Upper lobe of right lung (tissue), 1 donor: ENCODE measurements around the gene PSMD6. TPM values are rescaled to one million over a fixed set of nuclear protein-coding genes. Genes with fewer than 3 reads are reported as not detected.

Source experiments
- ATAC-seq: fragments of 200-7000 bp; cut with Tn5 transposase; one replicate; pipeline ENCODE4 v1.9.1; 2020; ENCODE audit warnings: mild to moderate bottlenecking, moderate library complexity
- DNase-seq: peaks from one replicate; pipeline ENCODE4 v3.0.0-alpha.2; 2020
- H3K27ac ChIP-seq: fragments of 200-600 bp; one replicate; pipeline ENCODE4 v1.8.0; 2022
- H3K27me3 ChIP-seq: fragments of 200-600 bp; one replicate; pipeline ENCODE4 v1.8.0; 2022; ENCODE audit warnings: mild to moderate bottlenecking
- H3K36me3 ChIP-seq: fragments of 200-600 bp; one replicate; pipeline ENCODE4 v1.8.0; 2022
- H3K4me1 ChIP-seq: fragments of 200-600 bp; one replicate; pipeline ENCODE4 v1.8.0; 2022
- H3K4me3 ChIP-seq: fragments of 200-600 bp; one replicate; pipeline ENCODE4 v1.8.0; 2022; ENCODE audit warnings: mild to moderate bottlenecking
- H3K9me3 ChIP-seq: fragments of 200-600 bp; one replicate; pipeline ENCODE4 v1.8.0; 2022
- intact Hi-C: fragments of 100-400 bp; cut with DNase I; formaldehyde crosslinking; loops from one replicate; pipeline ENCODE4 v1.11.0; 2022
- total RNA-seq: library from RNA; stranded (reverse); fragmentation: NEBNext Ultra II Directional; extraction: Animal tissue kit (Norgen Biotek cat#: 25700); gene quantifications from one replicate; pipeline ENCODE4 v1.2.1, GENCODE V29; 2021
- TF ChIP-seq, protein P1 (sequence below): fragments of 200-600 bp; IDR thresholded peaks from one replicate; pipeline ENCODE4 v1.8.0; 2022; ENCODE audit warnings: antibody characterized with exemption
- donor health status: DM: no; HTN: yes; CAD: no; lungs with severe emphysema.

PSMD6 gene
- total RNA-seq, 1 donor from 2014 or later: 52.2 TPM

GRCh38 chr3:63976872-63977200 lies 46.5 kb downstream of the PSMD6 start:
- H3K27me3 ChIP-seq: no peaks in the 10 kb centered on the region
- H3K27ac ChIP-seq: peak overlapping the region; percentile 66
- H3K4me1 ChIP-seq: peaks cover 74% of the 10 kb centered on the region
- intact Hi-C loops: no loop called here
- H3K36me3 ChIP-seq: peaks cover 19% of the 10 kb centered on the region
- TF ChIP-seq, protein P1, sequence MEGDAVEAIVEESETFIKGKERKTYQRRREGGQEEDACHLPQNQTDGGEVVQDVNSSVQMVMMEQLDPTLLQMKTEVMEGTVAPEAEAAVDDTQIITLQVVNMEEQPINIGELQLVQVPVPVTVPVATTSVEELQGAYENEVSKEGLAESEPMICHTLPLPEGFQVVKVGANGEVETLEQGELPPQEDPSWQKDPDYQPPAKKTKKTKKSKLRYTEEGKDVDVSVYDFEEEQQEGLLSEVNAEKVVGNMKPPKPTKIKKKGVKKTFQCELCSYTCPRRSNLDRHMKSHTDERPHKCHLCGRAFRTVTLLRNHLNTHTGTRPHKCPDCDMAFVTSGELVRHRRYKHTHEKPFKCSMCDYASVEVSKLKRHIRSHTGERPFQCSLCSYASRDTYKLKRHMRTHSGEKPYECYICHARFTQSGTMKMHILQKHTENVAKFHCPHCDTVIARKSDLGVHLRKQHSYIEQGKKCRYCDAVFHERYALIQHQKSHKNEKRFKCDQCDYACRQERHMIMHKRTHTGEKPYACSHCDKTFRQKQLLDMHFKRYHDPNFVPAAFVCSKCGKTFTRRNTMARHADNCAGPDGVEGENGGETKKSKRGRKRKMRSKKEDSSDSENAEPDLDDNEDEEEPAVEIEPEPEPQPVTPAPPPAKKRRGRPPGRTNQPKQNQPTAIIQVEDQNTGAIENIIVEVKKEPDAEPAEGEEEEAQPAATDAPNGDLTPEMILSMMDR: no peak
- ATAC-seq (no peak), DNase-seq (no peak)
- H3K9me3 ChIP-seq: no peaks in the 10 kb centered on the region
- no peak overlapping the region for H3K4me3 ChIP-seq

DNA sequence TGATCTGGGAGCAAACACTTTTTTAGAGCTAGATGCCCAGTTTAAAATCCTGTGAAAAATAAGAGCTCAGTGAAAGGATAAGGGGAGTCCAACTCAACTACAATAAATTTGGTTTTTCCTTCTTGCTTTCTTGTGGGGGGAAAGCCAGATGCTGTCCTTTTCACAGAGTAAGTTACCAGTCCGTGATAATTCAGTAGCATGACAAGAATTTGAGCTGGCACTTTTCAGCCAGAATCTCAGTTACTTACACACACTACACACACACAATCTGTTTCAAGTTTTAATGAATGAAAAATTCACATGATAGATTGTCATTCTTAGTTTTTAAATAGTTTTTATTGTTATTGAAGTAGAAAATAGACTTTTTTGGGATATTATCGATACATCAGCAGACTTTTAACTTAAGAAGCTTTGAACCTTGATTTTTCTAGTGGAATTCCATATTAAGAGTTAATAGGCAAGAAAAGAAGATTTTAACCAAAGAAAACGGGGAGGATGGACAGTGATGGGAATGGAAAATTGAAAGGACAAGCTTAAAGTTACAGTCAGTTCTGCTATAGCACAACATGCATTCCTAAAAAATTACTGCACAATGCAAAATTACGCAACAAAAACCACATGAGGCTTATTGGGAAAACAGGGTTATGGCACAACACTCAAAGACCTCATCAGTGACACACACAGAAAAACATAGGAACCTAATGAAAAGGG lies 47.0 kb downstream of the PSMD6 start:
- TF ChIP-seq, protein P1: no peak
- ATAC-seq (peak; percentile 62), DNase-seq (no peak)
- intact Hi-C loops: no loop called here
- H3K4me1 ChIP-seq: peaks cover 74% of the 10 kb centered on the region
- H3K36me3 ChIP-seq: peaks cover 14% of the 10 kb centered on the region
- H3K9me3 ChIP-seq: no peaks in the 10 kb centered on the region
- H3K27me3 ChIP-seq: no peaks in the 10 kb centered on the region
- no peak overlapping the region for H3K4me3 ChIP-seq
- peak overlapping the region; percentile 66 for H3K27ac ChIP-seq

- Histone ChIP-seq H3K4me1 (peaks cover 74% of the 10 kb centered on the region), H3K36me3 (peaks cover 8% of the 10 kb centered on the region), H3K9me3 (no peaks in the 10 kb centered on the region), H3K27me3 (no peaks in the 10 kb centered on the region), H3K4me3 (no peak overlapping the region), H3K27ac (peak overlapping the region; percentile 66)
- TF ChIP-seq, protein P1: no peak
- peak; percentile 53 for ATAC-seq
- no peak for DNase-seq
- intact Hi-C loops: no loop called here
Measured at GRCh38 chr3:63975723-63976122, 47.6 kb downstream of the PSMD6 start.

GRCh38 chr3:63974451-63974850 lies 48.8 kb downstream of the PSMD6 start:
- DNase-seq (no peak), ATAC-seq (no peak)
- intact Hi-C loops: no loop called here

DNA sequence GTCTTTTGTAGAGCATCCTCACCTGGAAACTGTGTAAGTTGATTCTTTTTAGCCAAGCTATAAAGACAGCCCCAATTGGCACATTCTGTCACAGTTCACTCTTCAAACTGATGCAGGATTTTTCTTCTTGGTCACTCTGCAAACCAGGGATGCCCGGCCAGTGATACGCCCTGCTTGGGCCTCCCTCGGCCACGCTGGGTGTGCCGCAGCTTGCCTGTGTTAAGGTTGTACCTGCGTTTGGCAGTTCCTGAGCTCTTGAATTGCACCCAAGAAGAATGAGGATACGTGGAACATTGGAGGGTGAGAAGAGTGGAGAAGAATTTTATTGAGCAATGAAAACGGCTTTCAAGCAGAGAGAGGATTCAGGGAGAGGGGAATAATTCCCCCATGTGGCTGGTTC lies 49.9 kb downstream of the PSMD6 start:
- no peak for DNase-seq
- TF ChIP-seq, protein P1: no peak
- Histone ChIP-seq H3K36me3 (no peaks in the 10 kb centered on the region), H3K27me3 (no peaks in the 10 kb centered on the region), H3K9me3 (no peaks in the 10 kb centered on the region), H3K4me3 (no peak overlapping the region), H3K4me1 (peaks cover 80% of the 10 kb centered on the region), H3K27ac (no peak overlapping the region)
- ATAC-seq: peak; percentile 44
- intact Hi-C loops: no loop called here

More at GRCh38 chr3:63974451-63974850, 48.8 kb downstream of the PSMD6 start:
- Histone ChIP-seq H3K9me3 (no peaks in the 10 kb centered on the region), H3K27me3 (no peaks in the 10 kb centered on the region), H3K4me3 (no peak overlapping the region), H3K27ac (no peak overlapping the region), H3K36me3 (no peaks in the 10 kb centered on the region), H3K4me1 (peaks cover 82% of the 10 kb centered on the region)
- TF ChIP-seq, protein P1: no peak
